PC-3 (cell line): Measurements from ENCODE around the gene LAMA3. TPM values are rescaled to one million over a fixed set of nuclear protein-coding genes. Genes with fewer than 3 reads are reported as not detected.

Experiments
- ATAC-seq: fragments of 200-7000 bp; cut with Tn5 transposase; 2 replicates; pipeline ENCODE4 v1.9.1; 2020; ENCODE audit warnings: mild to moderate bottlenecking, moderate library complexity
- BruUV-seq: library from RNA; stranded (reverse); fragments of 400-500 nt; replicated peaks from 2 replicates; lab custom pipeline; 2021; lab: Mats Ljungman, UMichigan
- CTCF ChIA-PET: fragments of 300-600 bp; sonication (Branson Sonifier 250); formaldehyde crosslinking; loops from one replicate; lab custom pipeline; 2022; ENCODE audit warnings: antibody characterized with exemption; lab: Charles Lee
- POLR2A ChIA-PET: fragments of 300-600 bp; sonication (Branson Sonifier 250); formaldehyde crosslinking; loops from one replicate; lab custom pipeline; 2022; ENCODE audit warnings: antibody characterized with exemption; ENCODE audit not compliant: unreplicated experiment; lab: Charles Lee
- DNase-seq: peaks from one replicate; pipeline ENCODE4 v3.0.0-alpha.2; 2015
- H2AFZ ChIP-seq: fragments of 300-600 bp; sonication (generic); 2 replicates; pipeline ENCODE4 v1.6.0; 2016; ENCODE audit warnings: antibody characterized with exemption, low read length
- H3F3A ChIP-seq: fragments of 300-600 bp; sonication (generic); one replicate; pipeline ENCODE4 v1.6.0; 2017; ENCODE audit warnings: antibody characterized with exemption, low read length, control low read depth, mild to moderate bottlenecking; ENCODE audit not compliant: unreplicated experiment
- H3K27ac ChIP-seq: fragments of 300-600 bp; sonication (generic); 2 replicates; pipeline ENCODE4 v1.5.1; 2016; ENCODE audit warnings: mild to moderate bottlenecking, low read length
- H3K27me3 ChIP-seq: fragments of 300-600 bp; sonication (generic); 2 replicates; pipeline ENCODE4 v1.6.1; 2016; ENCODE audit warnings: low read length, mixed read lengths
- H3K36me3 ChIP-seq: fragments of 300-600 bp; sonication (generic); 2 replicates; pipeline ENCODE4 v1.6.1; 2016; ENCODE audit warnings: low read depth, mixed run types, low read length, mixed read lengths
- H3K4me1 ChIP-seq: fragments of 300-600 bp; sonication (generic); 2 replicates; pipeline ENCODE4 v1.5.1; 2016; ENCODE audit warnings: low read length; ENCODE audit not compliant: insufficient read depth
- H3K4me2 ChIP-seq: fragments of 300-600 bp; sonication (generic); 2 replicates; pipeline ENCODE4 v1.6.0; 2016; ENCODE audit warnings: low read length
- H3K4me3 ChIP-seq: fragments of 300-600 bp; sonication (generic); 2 replicates; pipeline ENCODE4 v1.5.1; 2016; ENCODE audit warnings: mild to moderate bottlenecking, low read length, mixed read lengths
- H3K79me2 ChIP-seq: fragments of 300-600 bp; sonication (generic); 2 replicates; pipeline ENCODE4 v1.6.1; 2017; ENCODE audit warnings: low read length, mixed read lengths
- H3K9ac ChIP-seq: fragments of 300-600 bp; sonication (generic); 2 replicates; pipeline ENCODE4 v1.6.0; 2016; ENCODE audit warnings: mild to moderate bottlenecking, low read length
- H3K9me2 ChIP-seq: fragments of 300-600 bp; sonication (generic); replicated peaks from 2 replicates; pipeline ENCODE4 v1.6.1; 2016; ENCODE audit warnings: mixed run types, low read length, mixed read lengths
- H3K9me3 ChIP-seq: fragments of 300-600 bp; sonication (generic); 2 replicates; pipeline ENCODE4 v1.6.1; 2016; ENCODE audit warnings: low read length, mixed read lengths
- H4K20me1 ChIP-seq: fragments of 300-600 bp; sonication (generic); 2 replicates; pipeline ENCODE4 v1.6.1; 2016; ENCODE audit warnings: low read length, mixed read lengths
- CTCF ChIP-seq: fragments of 300-600 bp; sonication (generic); conservative IDR thresholded peaks from 2 replicates; pipeline ENCODE4 v1.5.1; 2017; ENCODE audit warnings: antibody characterized with exemption, low read depth, mild to moderate bottlenecking, low read length
- EZH2 ChIP-seq: fragments of 300-600 bp; sonication (generic); IDR thresholded peaks from one replicate; pipeline ENCODE4 v1.6.1; 2017; ENCODE audit warnings: antibody characterized with exemption, mild to moderate bottlenecking, low read length; ENCODE audit not compliant: unreplicated experiment
- EZH2phosphoT487 ChIP-seq: fragments of 300-600 bp; sonication (generic); IDR thresholded peaks from 2 replicates; pipeline ENCODE4 v1.6.1; 2018; ENCODE audit warnings: mild to moderate bottlenecking, antibody characterized with exemption, low read length, borderline replicate concordance
- intact Hi-C: fragments of 100-400 bp; cut with micrococcal nuclease; formaldehyde crosslinking; loops from 2 replicates; pipeline ENCODE4 v1.9.0; 2023
- total RNA-seq: library from RNA; depleted of rRNA; stranded (reverse); fragments of >200 nt; gene quantifications from 2 replicates; pipeline ENCODE4 v1.2.3, GENCODE V29; 2014

LAMA3 gene
- total RNA-seq, 1 experiment from 2014 or later, result 224 TPM

- Histone ChIP-seq H3K79me2 (no peaks in the 10 kb centered on the region), H3K4me3 (no peak overlapping the region), H3F3A (no peaks in the 10 kb centered on the region), H3K9ac (no peak overlapping the region), H3K9me2 (no peaks in the 10 kb centered on the region), H3K27me3 (no peaks in the 10 kb centered on the region), H3K4me1 (no peaks in the 10 kb centered on the region), H3K27ac (no peak overlapping the region), H2AFZ (no peak overlapping the region), H3K36me3 (peaks cover 70% of the 10 kb centered on the region), H3K9me3 (no peaks in the 10 kb centered on the region), H3K4me2 (no peak overlapping the region), H4K20me1 (no peaks in the 10 kb centered on the region)
- TF ChIP-seq EZH2phosphoT487, result no peak
- DNase-seq (no peak), ATAC-seq (no peak)
- ChIA-PET CTCF (no interaction called here), POLR2A (no interaction called here)
- intact Hi-C loops, result no loop called here
- BruUV-seq, result no TSS peak
Measured at GRCh38 chr18:23752363-23752762, 63.1 kb downstream of the LAMA3 start.

GRCh38 chr18:23752796-23753195 is 63.5 kb downstream of the LAMA3 start:
- BruUV-seq, result no TSS peak
- Histone ChIP-seq H3K27me3 (no peaks in the 10 kb centered on the region), H3K27ac (no peak overlapping the region), H3K4me3 (no peak overlapping the region), H2AFZ (no peak overlapping the region), H4K20me1 (no peaks in the 10 kb centered on the region), H3K79me2 (no peaks in the 10 kb centered on the region), H3K9me3 (no peaks in the 10 kb centered on the region), H3K4me1 (no peaks in the 10 kb centered on the region), H3K4me2 (no peak overlapping the region), H3K9me2 (no peaks in the 10 kb centered on the region), H3K9ac (no peak overlapping the region), H3F3A (no peaks in the 10 kb centered on the region), H3K36me3 (peaks cover 66% of the 10 kb centered on the region)
- ChIA-PET CTCF (no interaction called here), POLR2A (no interaction called here)
- intact Hi-C loops, result no loop called here
- DNase-seq, result no peak
- no peak for TF ChIP-seq EZH2
- no peak for TF ChIP-seq CTCF
- TF ChIP-seq EZH2phosphoT487, result no peak
- no peak for ATAC-seq

GRCh38 chr18:23756590-23757436 is 67.6 kb downstream of the LAMA3 start:
- no peak overlapping the region for H3K4me2 ChIP-seq
- H3K27me3 ChIP-seq, result no peaks in the 10 kb centered on the region
- no peaks in the 10 kb centered on the region for H3K9me3 ChIP-seq
- no TSS peak for BruUV-seq
- H3K9ac ChIP-seq, result no peak overlapping the region
- ATAC-seq (no peak), DNase-seq (no peak)
- H3K9me2 ChIP-seq, result no peaks in the 10 kb centered on the region
- H2AFZ ChIP-seq, result no peak overlapping the region
- intact Hi-C loops, result no loop called here
- H4K20me1 ChIP-seq, result no peaks in the 10 kb centered on the region
- no peaks in the 10 kb centered on the region for H3F3A ChIP-seq
- TF ChIP-seq EZH2phosphoT487 (no peak), CTCF (no peak), EZH2 (no peak)
- no peak overlapping the region for H3K27ac ChIP-seq
- CTCF ChIA-PET, result no interaction called here
- no peaks in the 10 kb centered on the region for H3K4me1 ChIP-seq
- POLR2A ChIA-PET, result no interaction called here
- H3K36me3 ChIP-seq, result peaks cover 54% of the 10 kb centered on the region
- H3K4me3 ChIP-seq, result no peak overlapping the region
- H3K79me2 ChIP-seq, result no peaks in the 10 kb centered on the region
